GM23338 (cell line): ENCODE results near the gene AFAP1L2. TPM values are rescaled to one million over a fixed set of nuclear protein-coding genes. Genes with fewer than 3 reads are reported as not detected.

Source experiments
- ATAC-seq: fragments of 200-7000 bp; cut with Tn5 transposase; 3 replicates; pipeline ENCODE4 v1.9.1; 2020
- DNase-seq: peaks from one replicate; pipeline ENCODE4 v3.0.0-alpha.2; 2015; ENCODE audit warnings: low spot score
- H2AFZ ChIP-seq: fragments of 200-600 bp; sonication (generic); 2 replicates; pipeline ENCODE4 v1.8.0; 2016; ENCODE audit warnings: antibody characterized with exemption, mild to moderate bottlenecking, moderate library complexity
- H3F3A ChIP-seq: fragments of 200-600 bp; sonication (generic); replicated peaks from 2 replicates; pipeline ENCODE4 v1.8.0; 2017; ENCODE audit warnings: antibody characterized with exemption, mixed run types, low read depth
- H3K27ac ChIP-seq: fragments of 200-600 bp; sonication (generic); 2 replicates; pipeline ENCODE4 v1.6.1; 2016; ENCODE audit warnings: low read depth
- H3K27me3 ChIP-seq: fragments of 200-600 bp; sonication (generic); 2 replicates; pipeline ENCODE4 v1.8.0; 2016; ENCODE audit warnings: mild to moderate bottlenecking, mixed run types, moderate library complexity; ENCODE audit not compliant: insufficient read depth
- H3K36me3 ChIP-seq: fragments of 200-600 bp; sonication (generic); 2 replicates; pipeline ENCODE4 v1.8.0; 2016; ENCODE audit warnings: mild to moderate bottlenecking; ENCODE audit not compliant: insufficient read depth
- H3K4me1 ChIP-seq: fragments of 200-600 bp; sonication (generic); 2 replicates; pipeline ENCODE4 v1.8.0; 2016; ENCODE audit warnings: mild to moderate bottlenecking, moderate library complexity; ENCODE audit not compliant: insufficient read depth
- H3K4me2 ChIP-seq: fragments of 200-600 bp; sonication (generic); 2 replicates; pipeline ENCODE4 v1.7.1; 2017; ENCODE audit warnings: mixed run types
- H3K4me3 ChIP-seq: fragments of 200-600 bp; sonication (generic); 2 replicates; pipeline ENCODE4 v1.6.1; 2016; ENCODE audit warnings: mixed run types
- H3K79me2 ChIP-seq: fragments of 200-600 bp; sonication (generic); replicated peaks from 2 replicates; pipeline ENCODE4 v1.8.0; 2017; ENCODE audit warnings: mild to moderate bottlenecking; ENCODE audit not compliant: insufficient read depth
- H3K9me2 ChIP-seq: fragments of 200-600 bp; sonication (generic); 2 replicates; pipeline ENCODE4 v1.8.0; 2017; ENCODE audit not compliant: insufficient read depth
- H4K20me1 ChIP-seq: fragments of 200-600 bp; sonication (generic); replicated peaks from 2 replicates; pipeline ENCODE4 v1.8.0; 2017; ENCODE audit warnings: mild to moderate bottlenecking; ENCODE audit not compliant: insufficient read depth
- H3K27ac Mint-ChIP-seq: 2 replicates; pipeline ENCODE4 v1.8.0; 2020; ENCODE audit warnings: inconsistent platforms, mild to moderate bottlenecking, moderate library complexity, mixed read lengths
- H3K27me3 Mint-ChIP-seq: 3 replicates; pipeline ENCODE4 v1.8.0; 2022; ENCODE audit warnings: low read depth, mild to moderate bottlenecking, moderate library complexity, mixed read lengths, inconsistent platforms; ENCODE audit not compliant: insufficient read depth, poor library complexity
- H3K36me3 Mint-ChIP-seq: 3 replicates; pipeline ENCODE4 v1.8.0; 2021; ENCODE audit warnings: low read depth, mild to moderate bottlenecking, inconsistent platforms, moderate library complexity, mixed read lengths
- H3K4me1 Mint-ChIP-seq: 3 replicates; pipeline ENCODE4 v1.8.0; 2020; ENCODE audit warnings: mild to moderate bottlenecking, inconsistent platforms, mixed read lengths
- H3K4me3 Mint-ChIP-seq: 3 replicates; pipeline ENCODE4 v1.8.0; 2021; ENCODE audit warnings: moderate library complexity, mild to moderate bottlenecking, inconsistent platforms, mixed read lengths
- H3K9me3 Mint-ChIP-seq: 3 replicates; pipeline ENCODE4 v1.8.0; 2020; ENCODE audit warnings: moderate library complexity, mild to moderate bottlenecking, inconsistent platforms, mixed read lengths
- CREB1 ChIP-seq: fragments of 250-450 bp; sonication (Bioruptor Pico); IDR thresholded peaks from 2 replicates; pipeline ENCODE4 v1.5.0; 2020; ENCODE audit warnings: low read depth, mild to moderate bottlenecking, moderate library complexity
- STAT1 ChIP-seq: IDR thresholded peaks from one replicate; pipeline ENCODE4 v1.6.1; 2016; ENCODE audit warnings: antibody characterized with exemption; ENCODE audit not compliant: unreplicated experiment
- ZNF331 ChIP-seq: fragments of 250-450 bp; sonication (Bioruptor Pico); IDR thresholded peaks from 2 replicates; pipeline ENCODE4 v1.5.0; 2020; ENCODE audit warnings: low read depth, mild to moderate bottlenecking, moderate library complexity
- ZNF462 ChIP-seq: fragments of 250-450 bp; sonication (Bioruptor Pico); IDR thresholded peaks from 2 replicates; pipeline ENCODE4 v1.5.0; 2020; ENCODE audit warnings: mild to moderate bottlenecking, moderate library complexity
- polyA plus RNA-seq: library from polyadenylated mRNA; unstranded; fragments of >200 nt; fragmentation: Nextera tagmentation; extraction: Ambion mirVana; gene quantifications from 2 replicates; pipeline ENCODE4 v1.2.1, GENCODE V29; 2016
- total RNA-seq: library from RNA; depleted of rRNA; stranded (reverse); fragments of >200 nt; shearing (Covaris generic); gene quantifications from 2 replicates; pipeline ENCODE4 v1.2.3, GENCODE V29; 2014

The AFAP1L2 gene
- total and polyA plus RNA-seq, 2 experiments from 2014 or later, result 2.3 to 6.5 TPM

GRCh38 chr10:114393886-114394285 is 10.4 kb downstream of the AFAP1L2 start (continued):
- TF ChIP-seq ZNF331 (CRISPR knock-in tag) (no peak), CREB1 (no peak), STAT1 (no peak)

DNA sequence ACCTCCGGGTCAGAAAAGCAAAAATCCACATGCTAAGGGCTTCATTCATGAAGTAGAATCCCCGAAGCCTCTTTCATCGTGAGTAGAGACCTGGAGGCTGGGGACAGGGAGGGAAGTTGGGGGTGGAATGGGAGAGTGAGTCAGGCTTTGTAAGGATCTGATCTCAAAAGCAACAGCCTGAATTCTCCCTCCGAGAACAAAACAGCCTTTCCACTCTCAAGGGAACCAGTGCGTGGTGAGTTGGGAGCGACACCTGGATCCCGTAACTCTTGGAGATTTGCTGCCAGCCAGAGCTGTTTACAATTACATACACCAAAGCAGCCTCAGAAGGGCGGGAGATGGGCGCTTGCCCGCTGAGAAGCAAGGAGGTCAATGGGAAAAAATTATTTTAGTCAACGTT is 10.8 kb downstream of the AFAP1L2 start:
- Histone ChIP-seq H3K79me2 (no peaks in the 10 kb centered on the region), H3K4me1 (peaks cover 6% of the 10 kb centered on the region; the same call in 1 of the 2 replicates), H3K27me3 (no peaks in the 10 kb centered on the region), H2AFZ (peak overlapping the region; percentile 84; the same call in 1 of the 2 replicates), H3K9me2 (no peaks in the 10 kb centered on the region), H3K4me2 (0 out of 2 replicates have a peak overlapping the region, but pooled peaks have one; percentile 26), H3K36me3 (no peaks in the 10 kb centered on the region), H3K27ac (no peak overlapping the region), H3F3A (no peaks in the 10 kb centered on the region), H4K20me1 (no peaks in the 10 kb centered on the region), H3K4me3 (no peak overlapping the region)
- no peaks in the 10 kb centered on the region for H3K9me3 Mint-ChIP-seq
- H3K27me3 Mint-ChIP-seq, result no peaks in the 10 kb centered on the region
- H3K4me1 Mint-ChIP-seq, result peaks cover 8% of the 10 kb centered on the region; the same call in 1 of the 3 replicates
- DNase-seq (no peak), ATAC-seq (peak; percentile 35)
- H3K27ac Mint-ChIP-seq, result no peak overlapping the region
- H3K36me3 Mint-ChIP-seq, result no peaks in the 10 kb centered on the region
- H3K4me3 Mint-ChIP-seq, result no peak overlapping the region
- TF ChIP-seq ZNF462 (CRISPR knock-in tag), result no peak
